ENCODE data around the gene ELK3. TPM values are rescaled to one million over a fixed set of nuclear protein-coding genes. Genes with fewer than 3 reads are reported as not detected.

Gene ELK3
- polyA plus RNA-seq, 3 donors, result 56.1 to 58.9 (median 56.3) TPM

- no peak for DNase-seq (ENCODE audit: low read depth in 3 of 3, low spot score in 2 of 3)
These were observed 14.8 kb downstream of the ELK3 start for GRCh38 chr12:96208801-96209549.

- no peak for DNase-seq (ENCODE audit: low read depth in 3 of 3, low spot score in 2 of 3)
These were observed 16.3 kb downstream of the ELK3 start for GRCh38 chr12:96210376-96211055.

GRCh38 chr12:96211988-96212387, 17.8 kb downstream of the ELK3 start:
- no peak for DNase-seq (ENCODE audit: low read depth in 3 of 3, low spot score in 2 of 3)

- DNase-seq (ENCODE audit: low read depth in 3 of 3, low spot score in 2 of 3), result no peak
These were observed 18.5 kb downstream of the ELK3 start for GRCh38 chr12:96212456-96213375.

GRCh38 chr12:96213869-96214268, 19.7 kb downstream of the ELK3 start:
- DNase-seq (ENCODE audit: low read depth in 3 of 3, low spot score in 2 of 3), result no peak

GRCh38 chr12:96215919-96216273, 21.7 kb downstream of the ELK3 start:
- DNase-seq (ENCODE audit: low read depth in 3 of 3, low spot score in 2 of 3), result no peak

GRCh38 chr12:96218989-96219678, 25.0 kb downstream of the ELK3 start:
- DNase-seq (ENCODE audit: low read depth in 3 of 3, low spot score in 2 of 3), result no peak

- no peak for DNase-seq (ENCODE audit: low read depth in 3 of 3, low spot score in 2 of 3)
These were observed 25.6 kb downstream of the ELK3 start for GRCh38 chr12:96219700-96220206.

- DNase-seq (ENCODE audit: low read depth in 3 of 3, low spot score in 2 of 3), result no peak
These were observed 26.7 kb downstream of the ELK3 start for GRCh38 chr12:96220902-96221301.

- DNase-seq (ENCODE audit: low read depth in 3 of 3, low spot score in 2 of 3), result no peak
These were observed 27.2 kb downstream of the ELK3 start for GRCh38 chr12:96221391-96221790.

- DNase-seq (ENCODE audit: low read depth in 3 of 3, low spot score in 2 of 3), result no peak
These were observed 29.4 kb downstream of the ELK3 start for GRCh38 chr12:96223411-96224218.

GRCh38 chr12:96224219-96224615, 30.0 kb downstream of the ELK3 start:
- no peak for DNase-seq (ENCODE audit: low read depth in 3 of 3, low spot score in 2 of 3)

- no peak for DNase-seq (ENCODE audit: low read depth in 3 of 3, low spot score in 2 of 3)
These were observed 31.1 kb downstream of the ELK3 start for GRCh38 chr12:96225044-96225855.

- no peak for DNase-seq (ENCODE audit: low read depth in 3 of 3, low spot score in 2 of 3)
These were observed 31.8 kb downstream of the ELK3 start for GRCh38 chr12:96225994-96226399.

GRCh38 chr12:96226401-96226800, 32.2 kb downstream of the ELK3 start:
- no peak for DNase-seq (ENCODE audit: low read depth in 3 of 3, low spot score in 2 of 3)

- no peak for DNase-seq (ENCODE audit: low read depth in 3 of 3, low spot score in 2 of 3)
These were observed 32.7 kb downstream of the ELK3 start for GRCh38 chr12:96226801-96227348.

- DNase-seq (ENCODE audit: low read depth in 3 of 3, low spot score in 2 of 3), result no peak
These were observed 33.4 kb downstream of the ELK3 start for GRCh38 chr12:96227365-96228106.
